HG02759 (cell line): ENCODE results near the gene PRICKLE4.
"Not testable (repeated sequence)": the region's sequence is repeated elsewhere in the genome, so short reads cannot be mapped to it uniquely, and the experiment has no call there.

Source experiments
- ATAC-seq: cut with Tn5 transposase; IDR thresholded peaks from one replicate; pipeline ENCODE4 v1.9.1; 2021; ENCODE audit warnings: mild to moderate bottlenecking, moderate library complexity; ENCODE audit not compliant: unreplicated experiment

Gene PRICKLE4

DNA sequence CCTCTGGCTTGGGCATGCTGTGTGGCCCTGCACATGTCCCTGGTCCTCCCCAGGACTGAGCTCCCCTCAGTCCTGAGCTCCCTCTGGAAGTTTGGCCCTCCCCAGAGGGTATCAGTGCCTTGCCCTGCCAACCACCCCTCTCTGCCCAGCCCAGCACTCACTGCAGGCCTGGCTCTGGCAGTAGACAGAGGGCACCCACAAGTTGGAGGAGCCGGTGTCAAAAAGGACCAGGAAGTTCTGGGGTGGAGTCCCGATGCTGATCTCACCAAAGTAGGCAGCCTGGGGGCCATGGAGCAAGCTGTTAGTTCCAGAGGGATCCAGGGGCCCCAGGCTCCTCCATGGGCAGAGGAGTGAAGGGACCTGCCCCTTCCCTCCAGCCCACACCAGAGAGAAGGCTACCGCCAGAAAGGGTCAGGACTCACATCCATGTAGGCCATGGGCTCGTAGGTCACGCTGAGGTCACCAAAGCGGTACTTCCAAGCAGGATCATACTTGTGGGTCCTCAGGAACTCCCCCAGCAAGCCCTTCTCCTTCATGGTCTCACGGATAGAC, 36.3 kb upstream of the PRICKLE4 start:
- ATAC-seq, result no peak

GRCh38 chr6:41746107-41746506, 34.5 kb upstream of the PRICKLE4 start:
- ATAC-seq, result no peak

GRCh38 chr6:41747256-41748101, 33.1 kb upstream of the PRICKLE4 start, which contains the start of gene PGC:
PGC (minus strand) TSS chr6:41747397; CDS start chr6:41747334, 63 bp downstream.
- ATAC-seq, result no peak

GRCh38 chr6:41748102-41748477, 32.5 kb upstream of the PRICKLE4 start:
- no peak for ATAC-seq

GRCh38 chr6:41748542-41748941, 32.0 kb upstream of the PRICKLE4 start:
- ATAC-seq, result no peak

DNA sequence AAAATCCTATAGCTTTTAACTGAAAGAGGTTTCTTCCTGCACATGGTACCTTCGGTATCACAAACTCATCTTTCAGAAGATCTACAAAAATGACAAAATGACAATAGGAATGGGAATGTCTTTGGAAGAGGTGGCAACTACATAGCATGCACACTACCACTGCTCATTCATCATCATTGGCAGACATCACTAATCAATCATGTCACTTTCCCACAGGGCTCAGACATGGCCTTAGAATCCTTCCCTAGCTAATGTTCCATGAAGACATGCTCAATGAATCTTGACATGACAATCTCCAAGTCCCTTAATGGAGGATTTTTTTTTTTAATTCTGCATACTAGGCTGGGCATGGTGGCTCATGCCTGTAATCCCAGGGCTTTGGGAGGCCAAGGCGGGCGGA, 30.2 kb upstream of the PRICKLE4 start:
- ATAC-seq, result no peak

DNA sequence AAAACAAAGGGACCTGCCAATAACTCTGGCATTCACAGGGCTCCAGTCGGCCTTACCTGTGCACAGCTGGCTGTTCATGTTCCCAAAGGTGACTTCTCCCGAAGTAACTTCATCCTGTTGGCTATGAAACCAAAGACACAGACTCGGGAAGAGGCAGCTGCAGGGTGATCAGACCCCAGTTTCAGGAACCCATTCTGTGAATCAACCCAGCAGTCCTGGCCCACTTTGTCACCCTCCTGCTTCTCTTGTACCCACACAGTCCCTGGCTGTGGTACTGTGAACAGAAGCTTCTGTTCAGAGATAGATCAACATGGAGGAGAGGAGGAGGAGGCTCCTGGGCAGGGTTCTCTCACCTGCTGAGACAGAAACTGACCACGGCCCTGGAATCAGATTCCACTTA, 24.7 kb upstream of the PRICKLE4 start:
- no peak for ATAC-seq

DNA sequence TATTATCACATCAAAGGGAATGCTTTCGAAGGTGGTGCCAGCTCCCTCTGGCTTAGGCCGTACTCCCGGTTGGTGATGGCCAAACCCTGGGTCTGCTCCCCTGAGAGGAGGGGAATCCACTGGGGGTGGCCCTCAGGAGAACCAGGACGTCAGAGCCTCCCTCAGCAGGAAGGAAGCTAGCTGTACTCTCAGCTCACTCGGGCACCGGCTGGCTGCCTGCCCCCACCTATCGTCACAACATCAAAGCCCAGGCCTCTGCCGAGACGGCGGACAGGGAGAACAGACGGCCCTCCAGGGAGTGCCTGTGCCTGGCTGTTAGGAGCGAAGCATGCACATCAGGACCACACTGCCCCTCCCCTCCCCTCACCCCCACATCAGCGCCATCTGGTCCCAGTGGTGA, 24.2 kb upstream of the PRICKLE4 start:
- ATAC-seq, result no peak

- no peak for ATAC-seq
Observed at GRCh38 chr6:41757271-41757670, 23.3 kb upstream of the PRICKLE4 start.

- no peak for ATAC-seq
Observed at GRCh38 chr6:41757931-41758640, 22.5 kb upstream of the PRICKLE4 start.

DNA sequence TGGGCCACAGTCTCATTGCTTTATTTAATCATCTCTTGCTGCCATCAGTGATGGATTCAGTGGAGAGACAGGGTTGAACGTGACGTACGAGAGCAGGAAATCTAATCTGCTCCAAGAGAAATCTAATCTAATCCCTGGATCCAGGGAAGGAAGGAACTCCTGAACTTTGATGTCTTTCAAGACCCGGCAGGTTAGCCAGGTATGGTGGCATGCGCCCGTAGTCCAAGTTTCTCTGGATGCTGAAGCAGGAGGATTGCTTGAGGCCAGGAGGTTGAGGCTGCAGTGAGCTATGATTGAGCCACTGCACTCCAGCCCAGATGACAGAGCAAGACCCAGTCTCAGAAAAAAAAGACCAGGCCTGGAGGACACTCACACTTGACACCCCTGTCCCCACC, 21.9 kb upstream of the PRICKLE4 start:
- ATAC-seq, result no peak

- ATAC-seq, result no peak
Observed at GRCh38 chr6:41759106-41759904, 21.3 kb upstream of the PRICKLE4 start.

DNA sequence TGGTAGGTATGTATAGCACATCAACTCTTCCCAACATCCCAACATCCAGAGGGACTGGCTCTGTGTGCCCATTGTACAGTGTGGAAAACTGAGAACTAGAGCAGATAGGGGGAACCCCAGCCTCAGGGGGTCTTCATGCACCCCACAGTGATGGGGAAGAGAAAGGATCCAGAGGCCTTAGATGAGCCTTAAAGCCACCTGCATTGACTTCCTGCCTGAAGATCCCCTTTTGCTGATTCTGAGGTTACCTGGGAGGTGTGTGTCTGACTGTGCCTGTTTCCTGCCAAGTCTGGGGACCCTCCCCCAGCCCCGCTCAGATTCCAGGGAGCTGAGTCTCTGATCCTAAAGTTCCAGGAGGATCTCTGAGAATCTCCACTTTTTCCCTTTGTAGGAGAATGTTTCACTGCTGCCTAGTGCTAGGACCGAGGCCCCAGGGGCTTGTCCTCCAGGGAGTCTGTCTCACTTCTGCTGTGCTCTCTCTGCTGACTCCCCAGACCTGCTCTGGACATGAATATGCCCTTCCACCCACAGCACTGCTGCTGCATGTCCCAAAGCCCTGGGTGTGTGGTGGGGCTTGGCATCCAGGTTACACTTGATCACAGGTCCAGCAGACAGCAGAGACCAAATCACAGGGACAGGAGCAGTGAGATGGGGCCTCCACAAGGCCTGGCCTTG, 20.5 kb upstream of the PRICKLE4 start:
- no peak for ATAC-seq

DNA sequence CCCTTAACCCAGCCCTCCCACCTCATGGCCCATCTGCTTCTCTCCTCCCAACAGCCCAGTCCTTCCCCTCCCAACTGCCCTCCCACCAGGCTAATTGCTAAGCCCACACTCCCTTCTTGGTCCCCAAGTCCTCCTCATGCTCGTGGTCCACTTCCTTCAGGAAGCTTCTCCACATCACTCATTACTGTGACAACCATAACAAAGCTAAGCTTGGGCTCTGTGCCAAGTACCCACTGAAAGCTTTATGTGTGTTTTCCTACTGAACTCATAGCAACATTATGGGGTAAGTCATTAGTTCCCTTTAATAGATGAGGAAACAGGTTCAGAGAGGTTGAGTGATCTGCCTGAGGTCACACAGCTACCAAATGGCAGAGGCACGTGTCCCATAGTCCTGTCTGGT, 17.1 kb upstream of the PRICKLE4 start:
- no peak for ATAC-seq

GRCh38 chr6:41766043-41766664, 14.4 kb upstream of the PRICKLE4 start:
- ATAC-seq, result not testable (repeated sequence)

GRCh38 chr6:41767112-41767833, 13.3 kb upstream of the PRICKLE4 start:
- ATAC-seq, result no peak

DNA sequence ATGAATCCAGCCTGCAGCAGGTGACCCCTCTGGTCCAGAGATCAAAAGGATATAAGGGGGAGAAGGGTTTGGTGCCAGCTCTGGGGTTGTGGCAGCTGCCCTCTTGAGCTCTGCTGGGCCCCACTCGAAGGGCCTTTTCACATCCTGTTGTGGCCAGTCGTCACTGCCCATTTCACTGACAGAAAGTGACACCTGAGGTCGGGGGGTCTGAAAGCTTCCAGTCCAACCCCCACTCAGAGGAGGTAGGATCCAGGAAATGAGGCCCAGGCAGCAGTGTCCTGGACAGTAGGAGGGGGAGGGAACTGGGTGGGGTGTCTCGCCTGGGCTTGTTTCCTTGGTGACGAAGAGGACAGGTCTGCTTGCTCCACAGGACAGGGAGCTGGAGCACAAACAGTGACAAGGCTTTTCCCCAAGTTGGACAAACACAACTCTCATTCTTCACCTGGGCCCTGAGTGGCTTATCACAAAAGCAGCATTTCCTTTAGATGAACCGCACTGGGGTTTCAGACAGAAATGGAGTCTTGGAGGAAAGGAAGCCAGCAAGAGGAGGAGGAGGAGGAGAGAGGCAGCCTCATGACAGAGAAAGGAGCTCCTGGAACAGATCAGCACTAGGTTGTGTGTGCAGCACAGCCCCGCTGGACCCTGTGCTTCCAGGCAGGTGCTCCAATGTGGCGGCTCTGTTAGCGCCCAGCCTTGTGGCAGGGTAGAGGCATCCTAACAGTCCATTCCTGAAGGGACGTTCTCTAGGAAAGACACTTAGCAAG, 11.9 kb upstream of the PRICKLE4 start:
- ATAC-seq, result no peak

DNA sequence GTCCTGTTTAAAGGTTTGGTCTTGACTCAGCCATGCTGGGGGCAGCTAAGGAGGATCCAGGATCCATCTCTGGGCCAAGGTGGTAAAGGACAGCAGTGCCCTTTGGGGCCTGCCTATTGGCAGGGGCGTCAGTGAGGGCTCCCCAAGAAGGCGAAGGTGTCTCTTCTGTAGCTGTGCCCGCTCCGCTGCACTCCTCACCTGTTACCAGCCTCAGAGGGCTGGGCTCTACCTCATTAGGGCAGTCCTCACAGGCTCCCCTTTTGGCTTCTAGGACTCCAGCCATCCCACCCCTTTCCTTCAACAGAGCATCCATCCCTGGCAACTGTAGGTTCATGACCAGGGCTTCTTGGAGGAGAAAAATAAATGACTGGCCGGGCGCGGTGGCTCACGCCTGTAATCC, 11.2 kb upstream of the PRICKLE4 start:
- no peak for ATAC-seq
